Measurements from ENCODE around the gene TUBB2A.
A peak's percentile ranks its signal among the peaks of the same experiment; 100 is the strongest.
"Not testable (repeated sequence)": the region's sequence is repeated elsewhere in the genome, so short reads cannot be mapped to it uniquely, and the experiment has no call there.

Gene TUBB2A

GRCh38 chr6:3197734-3198133 is 40.4 kb upstream of the TUBB2A start:
- not testable (repeated sequence) for H3K18ac ChIP-seq (ENCODE audit: low read length); H4K91ac ChIP-seq (ENCODE audit: low read depth, low read length, poor library complexity); H3K4me2 ChIP-seq (ENCODE audit: insufficient read depth, low read length, poor library complexity, severe bottlenecking); H3K4ac ChIP-seq (ENCODE audit: low read length); H3K14ac ChIP-seq (ENCODE audit: low read length); H2BK120ac ChIP-seq (ENCODE audit: low read depth, low read length); DNase-seq (ENCODE audit: low spot score); H3K9me3 ChIP-seq (replicated peaks in 1 of 2; ENCODE audit: control insufficient read depth in 2 of 2, insufficient read depth in 1 of 2, low read depth in 1 of 2, low read length in 2 of 2); H2BK12ac ChIP-seq (ENCODE audit: low read length); H2BK5ac ChIP-seq (ENCODE audit: low read length); H3K79me1 ChIP-seq (ENCODE audit: low read depth, low read length); H3K23ac ChIP-seq (ENCODE audit: low read depth, low read length, poor library complexity); H3K36me3 ChIP-seq (replicated peaks in 1 of 2; ENCODE audit: control insufficient read depth in 2 of 2, insufficient read depth in 2 of 2, low read length in 2 of 2); H3K4me3 ChIP-seq (ENCODE audit: low read length in 2 of 2); H3K9ac ChIP-seq (ENCODE audit: low read depth, low read length, poor library complexity); H3K27me3 ChIP-seq (ENCODE audit: control insufficient read depth in 3 of 3, insufficient read depth in 3 of 3, low read depth in 1 of 3, low read length in 3 of 3); H2AFZ ChIP-seq (ENCODE audit: low read length); H2BK15ac ChIP-seq (ENCODE audit: low read length); H2AK5ac ChIP-seq (ENCODE audit: low read depth, low read length); H3K27ac ChIP-seq (replicated peaks; ENCODE audit: low read length); H4K8ac ChIP-seq (ENCODE audit: low read depth, low read length)
- no CpG with 5 or more reads among the region's 5 CpGs for WGBS, 2 donors (ENCODE audit: extremely low coverage in 2 of 2, insufficient read length in 2 of 2, insufficient replicate concordance in 1 of 2)
- H3K4me1 ChIP-seq (ENCODE audit: control insufficient read depth in 2 of 2, insufficient read depth in 1 of 2, low read depth in 1 of 2, low read length in 2 of 2), result peaks cover 20 to 25% of the 10 kb centered on the region in 2 donors

GRCh38 chr6:3196770-3197169 is 39.4 kb upstream of the TUBB2A start:
- no peak overlapping the region for H3K27ac ChIP-seq (replicated peaks; ENCODE audit: low read length)
- H3K36me3 ChIP-seq (replicated peaks in 1 of 2; ENCODE audit: control insufficient read depth in 2 of 2, insufficient read depth in 2 of 2, low read length in 2 of 2), result no peaks in the 10 kb centered on the region
- peaks cover 0 to 3% of the 10 kb centered on the region in 2 donors for H3K9me3 ChIP-seq (replicated peaks in 1 of 2; ENCODE audit: control insufficient read depth in 2 of 2, insufficient read depth in 1 of 2, low read depth in 1 of 2, low read length in 2 of 2)
- no peak for DNase-seq (ENCODE audit: low spot score)
- H3K14ac ChIP-seq (ENCODE audit: low read length), result no peak overlapping the region
- no peak overlapping the region for H3K4me3 ChIP-seq (ENCODE audit: low read length in 2 of 2)
- no peak overlapping the region for H3K9ac ChIP-seq (ENCODE audit: low read depth, low read length, poor library complexity)
- no peaks in the 10 kb centered on the region for H3K27me3 ChIP-seq (ENCODE audit: control insufficient read depth in 3 of 3, insufficient read depth in 3 of 3, low read depth in 1 of 3, low read length in 3 of 3)
- no peak overlapping the region for H2BK5ac ChIP-seq (ENCODE audit: low read length)
- H3K4me2 ChIP-seq (ENCODE audit: insufficient read depth, low read length, poor library complexity, severe bottlenecking), result no peak overlapping the region
- no peak overlapping the region for H4K91ac ChIP-seq (ENCODE audit: low read depth, low read length, poor library complexity)
- no peak overlapping the region for H2BK15ac ChIP-seq (ENCODE audit: low read length)
- H2BK120ac ChIP-seq (ENCODE audit: low read depth, low read length), result no peak overlapping the region
- H4K8ac ChIP-seq (ENCODE audit: low read depth, low read length), result no peak overlapping the region
- H3K23ac ChIP-seq (ENCODE audit: low read depth, low read length, poor library complexity), result no peak overlapping the region
- H3K4me1 ChIP-seq (ENCODE audit: control insufficient read depth in 2 of 2, insufficient read depth in 1 of 2, low read depth in 1 of 2, low read length in 2 of 2), result peaks cover 20 to 25% of the 10 kb centered on the region in 2 donors
- no peak overlapping the region for H3K4ac ChIP-seq (ENCODE audit: low read length)
- WGBS, 2 donors (ENCODE audit: extremely low coverage in 2 of 2, insufficient read length in 2 of 2, insufficient replicate concordance in 1 of 2), result no CpG with 5 or more reads among the region's 5 CpGs
- H2AFZ ChIP-seq (ENCODE audit: low read length), result no peak overlapping the region
- H2AK5ac ChIP-seq (ENCODE audit: low read depth, low read length), result no peak overlapping the region
- no peaks in the 10 kb centered on the region for H3K79me1 ChIP-seq (ENCODE audit: low read depth, low read length)
- no peak overlapping the region for H3K18ac ChIP-seq (ENCODE audit: low read length)
- H2BK12ac ChIP-seq (ENCODE audit: low read length), result no peak overlapping the region

- H3K9me3 ChIP-seq (replicated peaks in 1 of 2; ENCODE audit: control insufficient read depth in 2 of 2, insufficient read depth in 1 of 2, low read depth in 1 of 2, low read length in 2 of 2), result peaks cover 4% of the 10 kb centered on the region in 2 donors
- no peak overlapping the region for H2BK15ac ChIP-seq (ENCODE audit: low read length)
- H3K4me1 ChIP-seq (ENCODE audit: control insufficient read depth in 2 of 2, insufficient read depth in 1 of 2, low read depth in 1 of 2, low read length in 2 of 2), result peaks cover 20 to 25% of the 10 kb centered on the region in 2 donors
- WGBS, 2 donors (ENCODE audit: extremely low coverage in 2 of 2, insufficient read length in 2 of 2, insufficient replicate concordance in 1 of 2), result no CpG with 5 or more reads among the region's 16 CpGs
- H3K4me3 ChIP-seq (ENCODE audit: low read length in 2 of 2), result peak overlapping the region in 1 of 2 donors; percentile 60
- no peak overlapping the region for H4K91ac ChIP-seq (ENCODE audit: low read depth, low read length, poor library complexity)
- H3K27ac ChIP-seq (replicated peaks; ENCODE audit: low read length), result no peak overlapping the region
- H3K4me2 ChIP-seq (ENCODE audit: insufficient read depth, low read length, poor library complexity, severe bottlenecking), result no peak overlapping the region
- no peak overlapping the region for H2BK120ac ChIP-seq (ENCODE audit: low read depth, low read length)
- peaks cover 0 to 5% of the 10 kb centered on the region in 2 donors for H3K36me3 ChIP-seq (replicated peaks in 1 of 2; ENCODE audit: control insufficient read depth in 2 of 2, insufficient read depth in 2 of 2, low read length in 2 of 2)
- no peak overlapping the region for H2AK5ac ChIP-seq (ENCODE audit: low read depth, low read length)
- DNase-seq (ENCODE audit: low spot score), result no peak
- no peak overlapping the region for H4K8ac ChIP-seq (ENCODE audit: low read depth, low read length)
- H2AFZ ChIP-seq (ENCODE audit: low read length), result peak overlapping the region; percentile 78
- peak overlapping the region; percentile 64 for H3K9ac ChIP-seq (ENCODE audit: low read depth, low read length, poor library complexity)
- H3K14ac ChIP-seq (ENCODE audit: low read length), result no peak overlapping the region
- no peaks in the 10 kb centered on the region for H3K27me3 ChIP-seq (ENCODE audit: control insufficient read depth in 3 of 3, insufficient read depth in 3 of 3, low read depth in 1 of 3, low read length in 3 of 3)
- H2BK5ac ChIP-seq (ENCODE audit: low read length), result no peak overlapping the region
- H3K4ac ChIP-seq (ENCODE audit: low read length), result no peak overlapping the region
- no peak overlapping the region for H3K23ac ChIP-seq (ENCODE audit: low read depth, low read length, poor library complexity)
- no peaks in the 10 kb centered on the region for H3K79me1 ChIP-seq (ENCODE audit: low read depth, low read length)
- peak overlapping the region; percentile 76 for H3K18ac ChIP-seq (ENCODE audit: low read length)
- peak overlapping the region; percentile 79 for H2BK12ac ChIP-seq (ENCODE audit: low read length)
Observed at GRCh38 chr6:3195695-3196497, 38.6 kb upstream of the TUBB2A start.

- Histone ChIP-seq H3K4ac (ENCODE audit: low read length) (no peak overlapping the region), H2BK12ac (ENCODE audit: low read length) (no peak overlapping the region), H2BK15ac (ENCODE audit: low read length) (no peak overlapping the region), H3K14ac (ENCODE audit: low read length) (no peak overlapping the region), H3K9me3 (replicated peaks in 1 of 2; ENCODE audit: control insufficient read depth in 2 of 2, insufficient read depth in 1 of 2, low read depth in 1 of 2, low read length in 2 of 2) (peaks cover 5 to 9% of the 10 kb centered on the region in 2 donors), H3K4me2 (ENCODE audit: insufficient read depth, low read length, poor library complexity, severe bottlenecking) (no peak overlapping the region), H2AK5ac (ENCODE audit: low read depth, low read length) (no peak overlapping the region), H3K27ac (replicated peaks; ENCODE audit: low read length) (peak overlapping the region; percentile 89), H3K79me1 (ENCODE audit: low read depth, low read length) (no peaks in the 10 kb centered on the region), H3K27me3 (ENCODE audit: control insufficient read depth in 3 of 3, insufficient read depth in 3 of 3, low read depth in 1 of 3, low read length in 3 of 3) (no peaks in the 10 kb centered on the region), H2BK120ac (ENCODE audit: low read depth, low read length) (no peak overlapping the region), H3K36me3 (replicated peaks in 1 of 2; ENCODE audit: control insufficient read depth in 2 of 2, insufficient read depth in 2 of 2, low read length in 2 of 2) (peaks cover 0 to 10% of the 10 kb centered on the region in 2 donors), H3K18ac (ENCODE audit: low read length) (no peak overlapping the region), H2AFZ (ENCODE audit: low read length) (peak overlapping the region; percentile 21), H3K4me1 (ENCODE audit: control insufficient read depth in 2 of 2, insufficient read depth in 1 of 2, low read depth in 1 of 2, low read length in 2 of 2) (peaks cover 20 to 25% of the 10 kb centered on the region in 2 donors), H2BK5ac (ENCODE audit: low read length) (no peak overlapping the region), H4K91ac (ENCODE audit: low read depth, low read length, poor library complexity) (no peak overlapping the region), H4K8ac (ENCODE audit: low read depth, low read length) (no peak overlapping the region), H3K4me3 (ENCODE audit: low read length in 2 of 2) (peak overlapping the region in 1 of 2 donors; percentile 60), H3K23ac (ENCODE audit: low read depth, low read length, poor library complexity) (no peak overlapping the region), H3K9ac (ENCODE audit: low read depth, low read length, poor library complexity) (no peak overlapping the region)
- no CpG with 5 or more reads among the region's 5 CpGs for WGBS, 2 donors (ENCODE audit: extremely low coverage in 2 of 2, insufficient read length in 2 of 2, insufficient replicate concordance in 1 of 2)
- no peak for DNase-seq (ENCODE audit: low spot score)
Observed at GRCh38 chr6:3195420-3195694, 38.0 kb upstream of the TUBB2A start.
